Measurements from ENCODE around the gene CCDC71L. TPM values are rescaled to one million over a fixed set of nuclear protein-coding genes. Genes with fewer than 3 reads are reported as not detected.
"Not testable (repeated sequence)": the region's sequence is repeated elsewhere in the genome, so short reads cannot be mapped to it uniquely, and the experiment has no call there.

CCDC71L gene
- total RNA-seq: 33.1 and 34.3 TPM in 2 replicates

- Mint-ChIP-seq H3K36me3 (ENCODE audit: low read depth) (peaks cover 6% of the 10 kb centered on the region), H3K4me1 (peaks cover 32% of the 10 kb centered on the region), H3K4me3 (peak within 1 kb of the TSS; percentile 94), H3K27me3 (no peaks in the 10 kb centered on the region), H3K27ac (peak within 1 kb of the TSS; percentile 90), H3K9me3 (peaks cover 3% of the 10 kb centered on the region)
- intact Hi-C loops (cut with micrococcal nuclease): loop anchor here (1.0 to 5.0 kb wide), 13 partner anchors 57 to 1082 kb away; no protein-coding TSS in a partner anchor
- CTCF ChIA-PET: interaction anchor here (0.5 to 9.4 kb wide), 16 partner anchors 9 to 507 kb away, joined by 3 to 245 read pairs (median 6); partner anchors contain the start of gene HBP1
- POLR2A ChIA-PET: interaction anchor here (0.9 to 4.3 kb wide), 12 partner anchors 18 to 376 kb away, joined by 3 to 72 read pairs (median 5); partner anchors contain the start of gene NAMPT
- peak; percentile 92 for DNase-seq
- ATAC-seq (ENCODE audit: low read depth): peak; percentile 85
- TF ChIP-seq CTCF (IDR thresholded peaks at IDR 0.05): no peak
Measured at GRCh38 chr7:106660862-106661720, at the start of gene CCDC71L. CCDC71L (minus strand) TSS chr7:106661158; CDS start chr7:106660896, 262 bp downstream.

DNA sequence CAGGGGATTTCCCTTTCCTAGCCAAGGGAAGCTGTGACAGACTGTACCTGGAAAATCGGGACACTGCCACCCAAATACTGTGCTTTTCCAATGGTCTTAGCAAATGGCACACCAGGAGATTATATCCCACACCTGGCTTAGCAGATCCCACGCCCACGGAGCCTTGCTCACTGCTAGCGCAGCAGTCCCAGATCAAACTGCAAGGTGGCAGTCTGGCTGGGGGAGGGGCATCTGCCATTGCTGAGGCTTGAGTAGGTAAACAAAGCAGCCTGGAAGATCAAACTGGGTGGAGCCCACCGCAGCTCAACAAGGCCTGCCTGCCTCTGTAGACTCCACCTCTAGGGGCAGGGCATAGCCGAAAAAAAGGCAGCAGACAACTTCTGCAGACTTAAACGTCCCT, 48.6 kb upstream of the CCDC71L start:
- H3K9me3 Mint-ChIP-seq; H3K27me3 Mint-ChIP-seq; H3K36me3 Mint-ChIP-seq (ENCODE audit: low read depth); intact Hi-C loops (cut with micrococcal nuclease); H3K4me3 Mint-ChIP-seq; H3K27ac Mint-ChIP-seq; POLR2A ChIA-PET; H3K4me1 Mint-ChIP-seq; DNase-seq; ATAC-seq (ENCODE audit: low read depth): not testable (repeated sequence)
- CTCF ChIA-PET: interaction anchor here (1.7 kb wide), 1 partner anchor 14 kb away, joined by 4 read pairs; no protein-coding TSS in a partner anchor

GRCh38 chr7:106704000-106704840, 43.3 kb upstream of the CCDC71L start:
- H3K27ac Mint-ChIP-seq: no peak overlapping the region
- CTCF ChIA-PET: interaction anchor here (1.3 to 1.5 kb wide), 2 partner anchors 32 to 162 kb away, joined by 5 read pairs; no protein-coding TSS in a partner anchor
- TF ChIP-seq CTCF (IDR thresholded peaks at IDR 0.05): no peak
- intact Hi-C loops (cut with micrococcal nuclease): loop anchor here (1.0 to 5.0 kb wide), 3 partner anchors 15 to 33 kb away; no protein-coding TSS in a partner anchor
- POLR2A ChIA-PET: interaction anchor here (0.7 to 1.2 kb wide), 3 partner anchors 13 to 1212 kb away, joined by 3 to 7 read pairs (median 6); no protein-coding TSS in a partner anchor
- DNase-seq: no peak
- H3K27me3 Mint-ChIP-seq: no peaks in the 10 kb centered on the region
- peaks cover 8% of the 10 kb centered on the region for H3K4me1 Mint-ChIP-seq
- peak; percentile 34 for ATAC-seq (ENCODE audit: low read depth)
- no peaks in the 10 kb centered on the region for H3K36me3 Mint-ChIP-seq (ENCODE audit: low read depth)
- no peaks in the 10 kb centered on the region for H3K9me3 Mint-ChIP-seq
- no peak overlapping the region for H3K4me3 Mint-ChIP-seq

GRCh38 chr7:106693677-106694353, 32.9 kb upstream of the CCDC71L start:
- Mint-ChIP-seq H3K4me1 (no peaks in the 10 kb centered on the region), H3K27me3 (no peaks in the 10 kb centered on the region), H3K27ac (no peak overlapping the region), H3K36me3 (ENCODE audit: low read depth) (no peaks in the 10 kb centered on the region), H3K9me3 (no peaks in the 10 kb centered on the region), H3K4me3 (no peak overlapping the region)
- DNase-seq: no peak
- intact Hi-C loops (cut with micrococcal nuclease): no loop called here
- POLR2A ChIA-PET: no interaction called here
- CTCF ChIA-PET: interaction anchor here (0.9 to 2.2 kb wide), 2 partner anchors 38 to 43 kb away, joined by 3 to 4 read pairs; no protein-coding TSS in a partner anchor
- ATAC-seq (ENCODE audit: low read depth): no peak
- TF ChIP-seq CTCF (IDR thresholded peaks at IDR 0.05): no peak
